ENCODE results near the gene LRRC8B. TPM values are rescaled to one million over a fixed set of nuclear protein-coding genes. Genes with fewer than 3 reads are reported as not detected.

The LRRC8B gene
- total and polyA plus RNA-seq, 2 experiments from 2014 or later = 0.32 to 0.54 TPM

- TF ChIP-seq EZH2 (IDR thresholded peaks at IDR 0.05; ENCODE audit: insufficient read depth, poor library complexity, severe bottlenecking) (no peak), EZH2phosphoT487 (IDR thresholded peaks at IDR 0.05; ENCODE audit: insufficient read depth, low read depth) (no peak)
- peak overlapping the region; percentile 98 for H2AFZ ChIP-seq
- H3K9ac ChIP-seq = peak overlapping the region; percentile 86
- in situ Hi-C loops (cut with MboI) = loop anchor here (25.0 kb wide), 1 partner anchor 353 kb away; the partner anchor contains the start of gene ZNF326
- peaks cover 49% of the 10 kb centered on the region for H3K79me2 ChIP-seq (ENCODE audit: insufficient read depth)
- no peaks in the 10 kb centered on the region for H3K27me3 ChIP-seq (replicated peaks; ENCODE audit: insufficient read depth)
- H3F3A ChIP-seq (ENCODE audit: insufficient read depth) = peaks cover 35% of the 10 kb centered on the region
- peak; percentile 57 for DNase-seq
- H3K36me3 ChIP-seq (ENCODE audit: low read depth) = no peaks in the 10 kb centered on the region
- WGBS, 2 experiments (ENCODE audit: low coverage in 1 of 2, low lambda C conversion rate in 2 of 2, missing lambda C conversion rate in 2 of 2) = 31% methylated on average over 32 of the region's 32 CpGs
- H3K27ac ChIP-seq = 0 out of 2 replicates have a peak overlapping the region, but pooled peaks have one; percentile 21
- H3K9me3 ChIP-seq (ENCODE audit: low read depth) = no peaks in the 10 kb centered on the region
- no peaks in the 10 kb centered on the region for H4K20me1 ChIP-seq (ENCODE audit: insufficient read depth)
- H3K4me2 ChIP-seq (ENCODE audit: unreplicated experiment) = peak overlapping the region; percentile 96
- peak overlapping the region; percentile 90 for H3K4me3 ChIP-seq
- H3K9me2 ChIP-seq (ENCODE audit: insufficient read depth) = no peaks in the 10 kb centered on the region
- peaks cover 33% of the 10 kb centered on the region for H3K4me1 ChIP-seq (ENCODE audit: insufficient read depth)
These were observed 109.4 kb downstream of the LRRC8B start for GRCh38 chr1:89633800-89634625.

GRCh38 chr1:89635825-89636815, 111.5 kb downstream of the LRRC8B start:
- Histone ChIP-seq H3K4me1 (ENCODE audit: insufficient read depth) (peaks cover 40% of the 10 kb centered on the region), H3K4me3 (peak overlapping the region; percentile 36), H3K36me3 (ENCODE audit: low read depth) (no peaks in the 10 kb centered on the region), H3K27ac (peak overlapping the region; percentile 49), H3K9me3 (ENCODE audit: low read depth) (no peaks in the 10 kb centered on the region), H3K4me2 (ENCODE audit: unreplicated experiment) (peak overlapping the region; percentile 65), H3F3A (ENCODE audit: insufficient read depth) (peaks cover 35% of the 10 kb centered on the region), H4K20me1 (ENCODE audit: insufficient read depth) (no peaks in the 10 kb centered on the region), H2AFZ (no peak overlapping the region), H3K9ac (no peak overlapping the region), H3K79me2 (ENCODE audit: insufficient read depth) (peaks cover 70% of the 10 kb centered on the region), H3K9me2 (ENCODE audit: insufficient read depth) (no peaks in the 10 kb centered on the region), H3K27me3 (replicated peaks; ENCODE audit: insufficient read depth) (no peaks in the 10 kb centered on the region)
- in situ Hi-C loops (cut with MboI) = loop anchor here (5.0 to 25.0 kb wide), 2 partner anchors 121 to 351 kb away; partner anchors contain the start of gene ZNF326
- peak; percentile 79 for DNase-seq
- no peak for TF ChIP-seq EZH2 (IDR thresholded peaks at IDR 0.05; ENCODE audit: insufficient read depth, poor library complexity, severe bottlenecking)
- TF ChIP-seq EZH2phosphoT487 (IDR thresholded peaks at IDR 0.05; ENCODE audit: insufficient read depth, low read depth) = no peak
- 38 to 42% methylated on average over 6 of the region's 6 CpGs for WGBS, 2 experiments (ENCODE audit: low coverage in 1 of 2, low lambda C conversion rate in 2 of 2, missing lambda C conversion rate in 2 of 2)

GRCh38 chr1:89637496-89637895, 112.9 kb downstream of the LRRC8B start:
- Histone ChIP-seq H4K20me1 (ENCODE audit: insufficient read depth) (no peaks in the 10 kb centered on the region), H3K4me1 (ENCODE audit: insufficient read depth) (peaks cover 40% of the 10 kb centered on the region), H3F3A (ENCODE audit: insufficient read depth) (peaks cover 35% of the 10 kb centered on the region), H3K4me2 (ENCODE audit: unreplicated experiment) (no peak overlapping the region), H2AFZ (no peak overlapping the region), H3K9me2 (ENCODE audit: insufficient read depth) (no peaks in the 10 kb centered on the region), H3K36me3 (ENCODE audit: low read depth) (no peaks in the 10 kb centered on the region), H3K9ac (no peak overlapping the region), H3K27ac (no peak overlapping the region), H3K4me3 (no peak overlapping the region), H3K27me3 (replicated peaks; ENCODE audit: insufficient read depth) (no peaks in the 10 kb centered on the region), H3K79me2 (ENCODE audit: insufficient read depth) (peaks cover 84% of the 10 kb centered on the region), H3K9me3 (ENCODE audit: low read depth) (no peaks in the 10 kb centered on the region)
- DNase-seq = no peak
- no peak for TF ChIP-seq EZH2 (IDR thresholded peaks at IDR 0.05; ENCODE audit: insufficient read depth, poor library complexity, severe bottlenecking)
- in situ Hi-C loops (cut with MboI) = loop anchor here (5.0 to 25.0 kb wide), 2 partner anchors 120 to 350 kb away; partner anchors contain the start of gene ZNF326

- DNase-seq = no peak
These were observed 115.8 kb downstream of the LRRC8B start for GRCh38 chr1:89640440-89640839.

More at GRCh38 chr1:89640440-89640839, 115.8 kb downstream of the LRRC8B start:
- no peak overlapping the region for H3K4me2 ChIP-seq (ENCODE audit: unreplicated experiment)
- H3K27ac ChIP-seq = no peak overlapping the region
- H4K20me1 ChIP-seq (ENCODE audit: insufficient read depth) = no peaks in the 10 kb centered on the region
- no peak overlapping the region for H2AFZ ChIP-seq
- H3K9ac ChIP-seq = no peak overlapping the region
- H3K9me2 ChIP-seq (ENCODE audit: insufficient read depth) = no peaks in the 10 kb centered on the region
- peaks cover 92% of the 10 kb centered on the region for H3K79me2 ChIP-seq (ENCODE audit: insufficient read depth)
- in situ Hi-C loops (cut with MboI) = loop anchor here (25.0 kb wide), 1 partner anchor 347 kb away; the partner anchor contains the start of gene ZNF326
- no peak overlapping the region for H3K4me3 ChIP-seq
- H3K27me3 ChIP-seq (replicated peaks; ENCODE audit: insufficient read depth) = no peaks in the 10 kb centered on the region
- no peaks in the 10 kb centered on the region for H3K36me3 ChIP-seq (ENCODE audit: low read depth)
- H3F3A ChIP-seq (ENCODE audit: insufficient read depth) = peaks cover 31% of the 10 kb centered on the region
- peaks cover 27% of the 10 kb centered on the region for H3K4me1 ChIP-seq (ENCODE audit: insufficient read depth)
- H3K9me3 ChIP-seq (ENCODE audit: low read depth) = no peaks in the 10 kb centered on the region
- TF ChIP-seq EZH2 (IDR thresholded peaks at IDR 0.05; ENCODE audit: insufficient read depth, poor library complexity, severe bottlenecking) (no peak), EZH2phosphoT487 (IDR thresholded peaks at IDR 0.05; ENCODE audit: insufficient read depth, low read depth) (no peak)

All from GM23248 (cell line).